Naive thymus-derived CD8-positive, alpha-beta T cell (primary cell): ENCODE data around the gene IGSF22. TPM values are rescaled to one million over a fixed set of nuclear protein-coding genes. Genes with fewer than 3 reads are reported as not detected.

Experiments used
- ATAC-seq, 2 donors: fragments of 150-1000 bp; cut with Tn5 transposase in 1 of 2; sonication (Bioruptor Pico), chemical (Tn5 transposase) in 1 of 2; 1 replicate in 1 of 2; 2 replicates in 1 of 2; pipeline ENCODE4 v1.10.0; 2021; ENCODE audit warnings: mild to moderate bottlenecking in 2 of 2, moderate library complexity in 2 of 2
- POLR2A ChIA-PET: fragments of 350-600 bp; sonication (Branson Sonifier 250); formaldehyde crosslinking; loops from one replicate; lab custom pipeline; 2021; ENCODE audit warnings: antibody characterized with exemption; lab: Charles Lee
- DNase-seq, 10 donors: peaks; one replicate each; pipeline versions ENCODE4 v3.0.0 to v3.0.0-alpha.2; 2020 to 2022
- H3K27ac Mint-ChIP-seq, 10 donors: one replicate each; pipeline ENCODE4 v1.8.0; 2020 to 2022; ENCODE audit warnings: mild to moderate bottlenecking in 10 of 10, mixed read lengths in 10 of 10, moderate library complexity in 4 of 10, inconsistent platforms in 1 of 10
- H3K27me3 Mint-ChIP-seq, 5 donors: one replicate each; pipeline ENCODE4 v1.8.0; 2021 to 2022; ENCODE audit warnings: mixed read lengths in 5 of 5
- H3K36me3 Mint-ChIP-seq, 3 donors: one replicate each; pipeline ENCODE4 v1.8.0; 2020 to 2022; ENCODE audit warnings: mixed read lengths in 3 of 3, mild to moderate bottlenecking in 2 of 3, inconsistent platforms in 1 of 3
- H3K4me1 Mint-ChIP-seq, 4 donors: one replicate each; pipeline ENCODE4 v1.8.0; 2021 to 2022; ENCODE audit warnings: mixed read lengths in 4 of 4
- H3K4me3 Mint-ChIP-seq, 10 donors: one replicate each; pipeline ENCODE4 v1.8.0; 2020 to 2022; ENCODE audit warnings: mild to moderate bottlenecking in 10 of 10, mixed read lengths in 10 of 10, moderate library complexity in 6 of 10, inconsistent platforms in 1 of 10
- H3K9me3 Mint-ChIP-seq, 9 donors: one replicate each; pipeline ENCODE4 v1.8.0; 2020 to 2022; ENCODE audit warnings: mixed read lengths in 9 of 9, mild to moderate bottlenecking in 3 of 9, inconsistent platforms in 1 of 9, moderate library complexity in 1 of 9
- polyA plus RNA-seq, 3 donors: library from polyadenylated mRNA; unstranded; fragments of 300-500 nt; fragmentation: Illumina TruSeq; gene quantifications; one replicate each; pipeline ENCODE4 v1.2.3, GENCODE V29; 2021
- total RNA-seq, 8 experiments: library from RNA in 2 of 8; stranded (reverse) in 2 of 8; gene quantifications; one replicate each; pipeline ENCODE4 v1.2.3 and lab custom pipeline; 2021 to 2026

The IGSF22 gene
- total and polyA plus RNA-seq, 5 experiments from 2014 or later, result 2.3 to 5.4 (median 4.6) TPM

GRCh38 chr11:18721561-18722292 lies 4.3 kb downstream of the IGSF22 start:
- Mint-ChIP-seq H3K36me3 (no peaks in the 10 kb centered on the region), H3K4me1 (peaks cover 2 to 22% (median 8%) of the 10 kb centered on the region in 4 donors), H3K27me3 (no peaks in the 10 kb centered on the region), H3K4me3 (peak overlapping the region; percentile 87 to 96 (median 93)), H3K9me3 (no peaks in the 10 kb centered on the region), H3K27ac (peak overlapping the region in 9 of 10 donors; percentile 53 to 95 (median 68))
- POLR2A ChIA-PET, result interaction anchor here (0.5 to 1.7 kb wide), 6 partner anchors 9 to 197 kb away, joined by 3 to 10 read pairs (median 4); partner anchors contain the start of gene TMEM86A
- DNase-seq, result peak in 7 of 10 donors; percentile 21 to 66 (median 46)
- ATAC-seq, result peak; percentile 64 to 66

- POLR2A ChIA-PET, result interaction anchor here (1.7 kb wide), 1 partner anchor 23 kb away, joined by 10 read pairs; the partner anchor contains the start of gene TMEM86A
- ATAC-seq, result peak; percentile 95 to 96
- peak overlapping the region; percentile 87 to 96 (median 93) for H3K4me3 Mint-ChIP-seq
- peak; percentile 73 to 90 (median 80) for DNase-seq
- H3K9me3 Mint-ChIP-seq, result no peaks in the 10 kb centered on the region
- H3K4me1 Mint-ChIP-seq, result peaks cover 2 to 22% (median 8%) of the 10 kb centered on the region in 4 donors
- peak overlapping the region; percentile 31 to 88 (median 67) for H3K27ac Mint-ChIP-seq
- no peaks in the 10 kb centered on the region for H3K27me3 Mint-ChIP-seq
- no peaks in the 10 kb centered on the region for H3K36me3 Mint-ChIP-seq
Measured at GRCh38 chr11:18720808-18721560, 5.0 kb downstream of the IGSF22 start.

- POLR2A ChIA-PET, result no interaction called here
- Mint-ChIP-seq H3K4me3 (peak overlapping the region; percentile 87 to 96 (median 93)), H3K27me3 (no peaks in the 10 kb centered on the region), H3K9me3 (no peaks in the 10 kb centered on the region), H3K36me3 (no peaks in the 10 kb centered on the region), H3K4me1 (peaks cover 2 to 22% (median 8%) of the 10 kb centered on the region in 4 donors), H3K27ac (peak overlapping the region in 7 of 10 donors; percentile 9 to 87 (median 66))
- DNase-seq (no peak), ATAC-seq (no peak)
Measured at GRCh38 chr11:18720091-18720807, 5.7 kb downstream of the IGSF22 start.

- POLR2A ChIA-PET, result no interaction called here
- no peaks in the 10 kb centered on the region for H3K27me3 Mint-ChIP-seq
Measured at GRCh38 chr11:18715476-18715875, 10.5 kb downstream of the IGSF22 start.

GRCh38 chr11:18714443-18714780 lies 11.6 kb downstream of the IGSF22 start:
- Mint-ChIP-seq H3K27me3 (peaks cover 0 to 1% (median 0%) of the 10 kb centered on the region in 5 donors), H3K4me3 (no peak overlapping the region), H3K27ac (no peak overlapping the region), H3K36me3 (no peaks in the 10 kb centered on the region), H3K9me3 (no peaks in the 10 kb centered on the region), H3K4me1 (no peaks in the 10 kb centered on the region)
- no peak for DNase-seq
- POLR2A ChIA-PET, result no interaction called here
- no peak for ATAC-seq

More at GRCh38 chr11:18715476-18715875, 10.5 kb downstream of the IGSF22 start:
- DNase-seq, result no peak
- H3K27ac Mint-ChIP-seq, result peak overlapping the region in 1 of 10 donors; percentile 61
- no peaks in the 10 kb centered on the region for H3K36me3 Mint-ChIP-seq
- no peaks in the 10 kb centered on the region for H3K9me3 Mint-ChIP-seq
- ATAC-seq, result no peak
- H3K4me3 Mint-ChIP-seq, result no peak overlapping the region
- peaks cover 0 to 7% (median under 1%) of the 10 kb centered on the region in 4 donors for H3K4me1 Mint-ChIP-seq

- Mint-ChIP-seq H3K4me3 (no peak overlapping the region), H3K27me3 (peaks cover 0 to 1% (median 0%) of the 10 kb centered on the region in 5 donors), H3K36me3 (no peaks in the 10 kb centered on the region), H3K27ac (peak overlapping the region in 1 of 10 donors; percentile 28), H3K9me3 (no peaks in the 10 kb centered on the region), H3K4me1 (no peaks in the 10 kb centered on the region)
- POLR2A ChIA-PET, result interaction anchor here (0.7 kb wide), 1 partner anchor 80 kb away, joined by 5 read pairs; the partner anchor contains the start of gene SPTY2D1
- DNase-seq, result no peak
- ATAC-seq, result no peak
Measured at GRCh38 chr11:18713646-18714442, 12.1 kb downstream of the IGSF22 start.

- Mint-ChIP-seq H3K4me3 (no peak overlapping the region), H3K9me3 (no peaks in the 10 kb centered on the region)
- ATAC-seq, result no peak
Measured at GRCh38 chr11:18710545-18710944, 15.4 kb downstream of the IGSF22 start.

GRCh38 chr11:18709414-18709813 lies 16.6 kb downstream of the IGSF22 start:
- no peak for ATAC-seq
- Mint-ChIP-seq H3K27me3 (peaks cover 0 to 1% (median 0%) of the 10 kb centered on the region in 5 donors), H3K4me1 (peaks cover 15 to 25% (median 23%) of the 10 kb centered on the region in 4 donors), H3K4me3 (no peak overlapping the region), H3K27ac (peak overlapping the region in 2 of 10 donors; percentile 52 to 72), H3K36me3 (no peaks in the 10 kb centered on the region), H3K9me3 (no peaks in the 10 kb centered on the region)
- POLR2A ChIA-PET, result no interaction called here
- DNase-seq, result no peak

More at GRCh38 chr11:18710545-18710944, 15.4 kb downstream of the IGSF22 start:
- Mint-ChIP-seq H3K27ac (no peak overlapping the region), H3K36me3 (no peaks in the 10 kb centered on the region), H3K4me1 (peaks cover 9 to 14% (median 13%) of the 10 kb centered on the region in 4 donors), H3K27me3 (peaks cover 0 to 1% (median 0%) of the 10 kb centered on the region in 5 donors)
- DNase-seq, result no peak
- POLR2A ChIA-PET, result no interaction called here

- Mint-ChIP-seq H3K9me3 (no peaks in the 10 kb centered on the region), H3K27me3 (peaks cover 0 to 1% (median 0%) of the 10 kb centered on the region in 5 donors), H3K4me1 (peaks cover 15 to 27% (median 24%) of the 10 kb centered on the region in 4 donors), H3K36me3 (no peaks in the 10 kb centered on the region), H3K4me3 (peak overlapping the region in 7 of 10 donors; percentile 16 to 98 (median 89)), H3K27ac (peak overlapping the region in 5 of 10 donors; percentile 42 to 98 (median 97))
- ATAC-seq, result no peak
- POLR2A ChIA-PET, result interaction anchor here (0.6 to 3.0 kb wide), 3 partner anchors 74 to 181 kb away, joined by 5 to 20 read pairs (median 16); partner anchors contain the start of genes SPTY2D1 and TSG101
- DNase-seq, result no peak
Measured at GRCh38 chr11:18707811-18708340, 18.1 kb downstream of the IGSF22 start.

GRCh38 chr11:18706330-18707243 lies 19.4 kb downstream of the IGSF22 start:
- Mint-ChIP-seq H3K4me3 (peak overlapping the region; percentile 86 to 100 (median 94)), H3K9me3 (no peaks in the 10 kb centered on the region), H3K36me3 (no peaks in the 10 kb centered on the region), H3K4me1 (peaks cover 16 to 27% (median 24%) of the 10 kb centered on the region in 4 donors), H3K27ac (peak overlapping the region; percentile 82 to 98 (median 96)), H3K27me3 (peaks cover 0 to 1% (median 0%) of the 10 kb centered on the region in 5 donors)
- DNase-seq (peak in 9 of 10 donors; percentile 23 to 82 (median 60)), ATAC-seq (peak; percentile 83 to 91)
- POLR2A ChIA-PET, result interaction anchor here (0.6 to 3.0 kb wide), 6 partner anchors 15 to 180 kb away, joined by 4 to 20 read pairs (median 8); partner anchors contain the start of genes SPTY2D1 and TSG101
